Esophagus muscularis mucosa (tissue), 4 donors: ENCODE measurements around the gene HOXC10. TPM values are rescaled to one million over a fixed set of nuclear protein-coding genes. Genes with fewer than 3 reads are reported as not detected.

Experiments
- DNase-seq: peaks from one replicate; pipeline ENCODE4 v3.0.0-alpha.2; 2017; ENCODE audit errors: extremely low spot score
- H3K27ac ChIP-seq, 4 donors: fragments of 200-600 bp; sonication (generic); replicated peaks in 1 of 4; 1 replicate in 3 of 4; 2 replicates in 1 of 4; pipeline ENCODE4 v1.5.1; 2016 to 2019; ENCODE audit warnings: mild to moderate bottlenecking in 1 of 4
- H3K27me3 ChIP-seq, 4 donors: fragments of 200-600 bp; sonication (generic); one replicate each; pipeline versions ENCODE4 v1.5.1 to v1.6.0; 2016 to 2019
- H3K36me3 ChIP-seq, 4 donors: fragments of 200-600 bp; sonication (generic); one replicate each; pipeline ENCODE4 v1.5.1; 2016 to 2019
- H3K4me1 ChIP-seq, 4 donors: fragments of 200-600 bp; sonication (generic); one replicate each; pipeline ENCODE4 v1.5.1; 2016 to 2019
- H3K4me3 ChIP-seq, 4 donors: fragments of 200-600 bp; sonication (generic); 1 replicate in 2 of 4; 2 replicates in 2 of 4; pipeline ENCODE4 v1.5.1; 2016 to 2019; ENCODE audit warnings: mild to moderate bottlenecking in 4 of 4, moderate library complexity in 1 of 4
- H3K9me3 ChIP-seq, 4 donors: fragments of 200-600 bp; sonication (generic); 1 replicate in 3 of 4; 2 replicates in 1 of 4; pipeline ENCODE4 v1.5.1; 2016 to 2019
- EP300 ChIP-seq: sonication (generic); formaldehyde crosslinking; IDR thresholded peaks from one replicate; pipeline ENCODE4 v1.6.1; 2017; ENCODE audit warnings: antibody characterized with exemption
- POLR2A ChIP-seq: fragments of 450-650 bp; IDR thresholded peaks from one replicate; pipeline ENCODE4 v1.6.1; 2017; ENCODE audit warnings: antibody characterized with exemption, moderate library complexity, mild to moderate bottlenecking, low read depth
- POLR2AphosphoS5 ChIP-seq, 2 donors: sonication (generic); formaldehyde crosslinking; IDR thresholded peaks; one replicate each; pipeline ENCODE4 v1.6.1; 2017; ENCODE audit warnings: antibody characterized with exemption in 2 of 2
- WGBS: methylation state at CpG from one replicate; pipeline ENCODE4 v1.1.5; 2018; 5-methylcytosine and 5-hydroxymethylcytosine counted together
- intact Hi-C: fragments of 100-400 bp; cut with DNase I; formaldehyde crosslinking; loops from one replicate; pipeline ENCODE4 v1.15.1; 2023
- total RNA-seq, 4 donors: library from RNA; depleted of rRNA; stranded (reverse); fragments of >200 nt; gene quantifications; one replicate each; pipeline versions ENCODE4 v1.1.0 to v1.2.1, GENCODE V29; 2016
- TF ChIP-seq, protein P1 (sequence below), 3 experiments: fragments of 200-600 bp in 2 of 3; fragments of 450-650 bp in 1 of 3; sonication (generic) in 2 of 3; IDR thresholded peaks; one replicate each; pipeline ENCODE4 v1.5.1; 2017 to 2019; ENCODE audit warnings: antibody characterized with exemption in 3 of 3, mild to moderate bottlenecking in 2 of 3, moderate library complexity in 1 of 3

Gene HOXC10
- total RNA-seq, 4 donors from 2014 or later: not detected

DNA sequence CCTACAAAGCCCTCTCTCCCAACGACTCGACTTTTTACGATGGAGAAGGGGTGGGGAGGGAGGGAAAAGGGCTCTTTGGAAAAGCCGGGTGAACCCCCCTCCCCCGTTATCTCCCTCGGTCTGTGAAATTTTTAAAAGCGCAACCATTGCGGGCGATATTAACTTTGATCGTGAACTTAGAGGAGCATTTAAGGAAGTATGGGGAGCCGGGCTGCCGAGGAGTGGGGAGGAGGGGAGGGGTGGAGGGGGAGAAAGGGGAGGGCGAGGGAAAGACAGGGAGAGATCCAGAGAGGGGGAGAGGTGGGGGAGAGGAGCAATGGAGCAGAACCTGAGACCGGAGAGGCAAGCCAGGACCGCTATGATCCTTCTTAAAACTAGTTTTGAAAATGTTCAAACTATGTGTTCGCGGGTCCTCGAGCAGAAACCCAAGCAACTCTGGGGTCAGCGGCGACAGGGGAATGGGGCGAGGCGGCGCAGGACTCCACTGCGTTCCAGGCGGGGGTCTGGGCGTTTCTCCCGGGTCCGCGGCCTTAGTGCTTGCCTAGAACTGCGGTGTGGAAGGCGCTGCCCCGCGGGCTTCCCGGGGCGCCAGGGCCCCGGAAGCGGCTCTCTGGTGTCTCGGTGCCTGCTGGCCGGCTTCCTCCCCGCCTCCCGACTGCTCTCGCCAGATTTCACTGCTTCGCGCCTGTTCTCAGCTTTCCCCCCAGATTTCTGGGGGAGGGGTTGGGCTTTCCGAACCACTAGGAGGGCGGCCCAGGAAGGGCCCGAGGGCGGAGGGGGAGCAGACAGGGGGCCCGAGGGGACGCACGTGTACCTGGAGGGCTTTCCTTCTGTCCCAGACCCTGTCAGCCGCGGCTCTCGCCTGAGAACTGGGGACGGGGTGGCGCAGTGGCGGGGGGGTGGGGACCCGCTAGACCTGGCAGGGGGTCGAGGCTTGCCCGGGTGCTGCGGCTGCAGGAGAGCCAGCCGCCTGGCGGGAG is 10.6 kb upstream of the HOXC10 start, which contains the start of gene HOTAIR:
Gene HOTAIR (minus strand): TSS at position 871 of the 980 bp plus-strand sequence.
- Histone ChIP-seq H3K27ac (no peak within 1 kb of the TSS), H3K9me3 (no peaks in the 10 kb centered on the region), H3K27me3 (peaks cover 16 to 100% (median 97%) of the 10 kb centered on the region in 4 donors), H3K4me3 (peak within 1 kb of the TSS; percentile 31 to 46 (median 32)), H3K36me3 (no peaks in the 10 kb centered on the region), H3K4me1 (peaks cover 24 to 30% (median 28%) of the 10 kb centered on the region in 4 donors)
- WGBS: 3% methylated on average over 26 of the region's 63 CpGs
- TF ChIP-seq POLR2AphosphoS5 (IDR thresholded peaks at IDR 0.05) (no peak), POLR2A (no peak), EP300 (no peak)
- TF ChIP-seq, protein P1, sequence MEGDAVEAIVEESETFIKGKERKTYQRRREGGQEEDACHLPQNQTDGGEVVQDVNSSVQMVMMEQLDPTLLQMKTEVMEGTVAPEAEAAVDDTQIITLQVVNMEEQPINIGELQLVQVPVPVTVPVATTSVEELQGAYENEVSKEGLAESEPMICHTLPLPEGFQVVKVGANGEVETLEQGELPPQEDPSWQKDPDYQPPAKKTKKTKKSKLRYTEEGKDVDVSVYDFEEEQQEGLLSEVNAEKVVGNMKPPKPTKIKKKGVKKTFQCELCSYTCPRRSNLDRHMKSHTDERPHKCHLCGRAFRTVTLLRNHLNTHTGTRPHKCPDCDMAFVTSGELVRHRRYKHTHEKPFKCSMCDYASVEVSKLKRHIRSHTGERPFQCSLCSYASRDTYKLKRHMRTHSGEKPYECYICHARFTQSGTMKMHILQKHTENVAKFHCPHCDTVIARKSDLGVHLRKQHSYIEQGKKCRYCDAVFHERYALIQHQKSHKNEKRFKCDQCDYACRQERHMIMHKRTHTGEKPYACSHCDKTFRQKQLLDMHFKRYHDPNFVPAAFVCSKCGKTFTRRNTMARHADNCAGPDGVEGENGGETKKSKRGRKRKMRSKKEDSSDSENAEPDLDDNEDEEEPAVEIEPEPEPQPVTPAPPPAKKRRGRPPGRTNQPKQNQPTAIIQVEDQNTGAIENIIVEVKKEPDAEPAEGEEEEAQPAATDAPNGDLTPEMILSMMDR (IDR thresholded peaks at IDR 0.05): no peak
- intact Hi-C loops: no loop called here
- DNase-seq: no peak

DNA sequence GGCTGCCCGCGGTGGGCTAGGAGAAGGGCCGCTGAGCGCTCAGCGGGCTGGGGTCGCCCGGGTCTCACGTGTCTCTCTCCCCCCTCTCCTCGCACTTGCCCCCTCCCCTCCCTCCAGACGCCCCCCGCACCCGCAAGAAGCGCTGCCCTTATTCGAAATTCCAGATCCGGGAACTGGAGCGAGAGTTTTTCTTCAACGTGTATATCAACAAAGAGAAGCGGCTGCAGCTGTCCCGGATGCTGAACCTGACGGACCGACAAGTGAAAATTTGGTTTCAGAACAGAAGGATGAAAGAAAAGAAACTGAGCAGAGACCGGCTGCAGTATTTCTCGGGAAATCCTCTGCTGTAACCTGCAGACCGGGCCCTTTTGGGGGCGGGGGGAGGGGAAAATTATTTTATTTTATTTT is 9.9 kb upstream of the HOXC10 start:
- peak overlapping the region; percentile 31 to 46 (median 32) for H3K4me3 ChIP-seq
- H3K36me3 ChIP-seq: no peaks in the 10 kb centered on the region
- no peaks in the 10 kb centered on the region for H3K9me3 ChIP-seq
- WGBS: 2% methylated on average over 16 of the region's 25 CpGs
- no peak for DNase-seq
- TF ChIP-seq POLR2A (no peak), EP300 (no peak), POLR2AphosphoS5 (IDR thresholded peaks at IDR 0.05) (no peak)
- TF ChIP-seq, protein P1 (IDR thresholded peaks at IDR 0.05): no peak
- H3K27me3 ChIP-seq: peaks cover 16 to 100% (median 96%) of the 10 kb centered on the region in 4 donors
- intact Hi-C loops: no loop called here
- peaks cover 24 to 30% (median 28%) of the 10 kb centered on the region in 4 donors for H3K4me1 ChIP-seq
- H3K27ac ChIP-seq: no peak overlapping the region

DNA sequence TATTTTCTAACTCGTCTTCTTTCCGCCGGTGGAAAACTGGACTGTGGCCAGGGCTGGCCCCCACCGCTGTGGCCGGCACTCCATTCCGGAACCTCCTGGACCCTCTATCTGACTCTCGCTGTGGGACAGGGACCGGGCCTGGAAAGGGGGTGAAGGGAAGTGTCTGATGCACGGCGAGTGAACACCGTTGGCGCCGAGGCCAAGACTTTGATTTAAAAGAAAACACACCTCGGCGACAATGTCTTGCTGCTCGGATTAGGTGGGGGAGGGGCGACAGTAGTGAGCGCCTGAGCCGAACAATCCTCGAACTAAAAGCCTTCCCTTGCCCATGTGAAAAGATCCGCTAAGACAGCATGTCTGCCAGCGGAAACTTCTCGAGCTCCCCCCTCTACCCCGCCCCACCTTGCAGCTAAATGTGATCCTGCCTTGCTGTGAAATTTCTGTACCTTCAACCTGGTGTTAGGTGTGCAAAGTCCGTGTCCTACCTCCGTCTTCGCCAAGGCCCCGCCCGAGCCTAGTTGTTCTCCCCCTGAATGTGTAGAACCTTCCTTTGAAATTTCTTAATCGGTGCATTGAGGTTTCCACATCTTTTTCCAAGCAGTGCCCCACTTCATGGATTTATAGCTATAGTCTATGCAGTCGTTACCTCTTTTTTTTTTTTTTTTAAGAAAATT is 9.3 kb upstream of the HOXC10 start:
- H3K4me3 ChIP-seq: peak overlapping the region in 2 of 4 donors; percentile 31
- TF ChIP-seq POLR2A: no peak
- TF ChIP-seq, protein P1 (IDR thresholded peaks at IDR 0.05): no peak
- TF ChIP-seq POLR2AphosphoS5 (IDR thresholded peaks at IDR 0.05): no peak
- TF ChIP-seq EP300: no peak
- peaks cover 16 to 100% (median 93%) of the 10 kb centered on the region in 4 donors for H3K27me3 ChIP-seq
- H3K27ac ChIP-seq: no peak overlapping the region
- no peaks in the 10 kb centered on the region for H3K9me3 ChIP-seq
- H3K4me1 ChIP-seq: peaks cover 24 to 30% (median 28%) of the 10 kb centered on the region in 4 donors
- intact Hi-C loops: no loop called here
- 12% methylated on average over 31 of the region's 31 CpGs for WGBS
- DNase-seq: no peak
- H3K36me3 ChIP-seq: no peaks in the 10 kb centered on the region

DNA sequence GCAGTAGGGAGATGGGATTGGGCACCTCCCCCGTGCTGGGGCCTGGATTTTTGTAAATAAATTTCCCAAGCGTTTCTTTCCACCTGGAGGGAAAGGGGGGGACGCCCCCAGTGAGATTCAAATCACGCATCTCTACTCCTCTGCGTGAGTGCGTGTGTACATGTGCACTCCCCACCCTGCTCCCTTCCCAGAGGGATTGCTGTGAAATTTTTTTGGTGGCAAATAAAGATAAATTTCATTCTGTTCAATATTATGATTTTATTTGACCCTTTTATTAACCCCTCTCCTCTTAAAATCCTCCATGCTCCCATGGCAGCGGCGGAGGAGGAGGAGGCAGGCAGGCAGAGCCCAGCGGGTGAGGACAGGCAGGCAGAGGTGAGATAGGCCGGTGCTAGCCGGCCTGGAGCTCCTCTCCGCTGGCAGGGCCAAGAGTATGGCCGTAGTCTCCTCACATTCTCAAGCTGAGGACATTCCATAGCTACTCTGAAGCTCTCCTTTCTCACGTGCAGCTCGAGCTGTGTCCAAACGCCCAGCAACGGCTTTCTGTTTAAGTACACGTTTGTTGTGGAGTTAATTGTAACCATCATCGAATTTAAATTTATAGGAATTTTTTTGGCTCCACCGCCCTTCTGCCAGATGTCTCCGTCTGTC is 8.6 kb upstream of the HOXC10 start:
- H3K27me3 ChIP-seq: peaks cover 16 to 100% (median 89%) of the 10 kb centered on the region in 4 donors
- 14% methylated on average over 21 of the region's 21 CpGs for WGBS
- TF ChIP-seq, protein P1 (IDR thresholded peaks at IDR 0.05): no peak
- TF ChIP-seq EP300 (no peak), POLR2A (no peak), POLR2AphosphoS5 (IDR thresholded peaks at IDR 0.05) (no peak)
- no peaks in the 10 kb centered on the region for H3K9me3 ChIP-seq
- H3K4me3 ChIP-seq: no peak overlapping the region
- peaks cover 24 to 30% (median 28%) of the 10 kb centered on the region in 4 donors for H3K4me1 ChIP-seq
- no peak overlapping the region for H3K27ac ChIP-seq
- no peaks in the 10 kb centered on the region for H3K36me3 ChIP-seq
- DNase-seq: no peak
- intact Hi-C loops: no loop called here
